ENCODE data around the gene PRDM8. TPM values are rescaled to one million over a fixed set of nuclear protein-coding genes. Genes with fewer than 3 reads are reported as not detected.

The PRDM8 gene
- total and polyA plus RNA-seq, 2 experiments from 2014 or later: 0.65 to 1.8 TPM

DNA sequence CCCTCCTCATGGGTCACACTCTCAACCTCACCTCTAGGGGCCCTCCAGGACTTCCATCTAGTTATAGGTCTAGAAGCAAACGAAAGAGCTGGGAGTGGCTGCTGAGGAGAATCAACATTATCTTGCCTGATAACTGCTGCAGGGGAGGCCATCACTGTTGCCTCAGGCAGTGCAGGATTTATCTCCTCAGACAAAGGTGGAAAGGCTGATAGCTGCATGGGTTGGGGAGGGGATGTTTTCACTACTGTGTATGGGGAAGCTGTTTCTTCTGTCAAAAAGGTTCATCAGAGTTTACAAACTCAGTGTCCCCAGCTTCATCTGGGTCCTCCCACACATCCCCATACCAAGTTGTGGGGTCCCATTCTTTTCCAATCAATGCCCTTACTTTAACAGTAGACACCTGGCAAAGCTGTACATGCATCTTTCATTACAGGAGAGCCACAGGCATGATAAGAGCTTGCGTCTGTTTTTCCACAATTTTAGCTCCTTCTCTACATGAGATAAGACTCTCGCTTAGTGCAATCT is 17.6 kb upstream of the PRDM8 start:
- Histone ChIP-seq H3K27ac (no peak overlapping the region), H3K9me2 (replicated peaks; ENCODE audit: insufficient read depth) (no peaks in the 10 kb centered on the region), H2AFZ (no peak overlapping the region), H3K4me1 (ENCODE audit: insufficient read depth) (peaks cover 8% of the 10 kb centered on the region), H3K4me2 (no peak overlapping the region), H3K27me3 (peaks cover 37% of the 10 kb centered on the region), H3K36me3 (replicated peaks; ENCODE audit: insufficient read depth, low read depth) (no peaks in the 10 kb centered on the region), H3K9me3 (ENCODE audit: low read depth) (no peaks in the 10 kb centered on the region), H3K79me2 (no peaks in the 10 kb centered on the region), H4K20me1 (ENCODE audit: insufficient read depth, poor library complexity, severe bottlenecking) (no peaks in the 10 kb centered on the region), H3K4me3 (no peak overlapping the region)
- TF ChIP-seq, protein P1, sequence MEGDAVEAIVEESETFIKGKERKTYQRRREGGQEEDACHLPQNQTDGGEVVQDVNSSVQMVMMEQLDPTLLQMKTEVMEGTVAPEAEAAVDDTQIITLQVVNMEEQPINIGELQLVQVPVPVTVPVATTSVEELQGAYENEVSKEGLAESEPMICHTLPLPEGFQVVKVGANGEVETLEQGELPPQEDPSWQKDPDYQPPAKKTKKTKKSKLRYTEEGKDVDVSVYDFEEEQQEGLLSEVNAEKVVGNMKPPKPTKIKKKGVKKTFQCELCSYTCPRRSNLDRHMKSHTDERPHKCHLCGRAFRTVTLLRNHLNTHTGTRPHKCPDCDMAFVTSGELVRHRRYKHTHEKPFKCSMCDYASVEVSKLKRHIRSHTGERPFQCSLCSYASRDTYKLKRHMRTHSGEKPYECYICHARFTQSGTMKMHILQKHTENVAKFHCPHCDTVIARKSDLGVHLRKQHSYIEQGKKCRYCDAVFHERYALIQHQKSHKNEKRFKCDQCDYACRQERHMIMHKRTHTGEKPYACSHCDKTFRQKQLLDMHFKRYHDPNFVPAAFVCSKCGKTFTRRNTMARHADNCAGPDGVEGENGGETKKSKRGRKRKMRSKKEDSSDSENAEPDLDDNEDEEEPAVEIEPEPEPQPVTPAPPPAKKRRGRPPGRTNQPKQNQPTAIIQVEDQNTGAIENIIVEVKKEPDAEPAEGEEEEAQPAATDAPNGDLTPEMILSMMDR (IDR thresholded peaks at IDR 0.05; ENCODE audit: poor library complexity): no peak
- TF ChIP-seq EZH2phosphoT487 (IDR thresholded peaks at IDR 0.05; ENCODE audit: low read depth, severe bottlenecking, unreplicated experiment) (no peak), EZH2 (IDR thresholded peaks at IDR 0.05; ENCODE audit: borderline replicate concordance) (no peak)
- 43% methylated on average over 3 of the region's 3 CpGs for WGBS (ENCODE audit: low lambda C conversion rate, missing lambda C conversion rate)
- no peak for DNase-seq (ENCODE audit: low spot score)

DNA sequence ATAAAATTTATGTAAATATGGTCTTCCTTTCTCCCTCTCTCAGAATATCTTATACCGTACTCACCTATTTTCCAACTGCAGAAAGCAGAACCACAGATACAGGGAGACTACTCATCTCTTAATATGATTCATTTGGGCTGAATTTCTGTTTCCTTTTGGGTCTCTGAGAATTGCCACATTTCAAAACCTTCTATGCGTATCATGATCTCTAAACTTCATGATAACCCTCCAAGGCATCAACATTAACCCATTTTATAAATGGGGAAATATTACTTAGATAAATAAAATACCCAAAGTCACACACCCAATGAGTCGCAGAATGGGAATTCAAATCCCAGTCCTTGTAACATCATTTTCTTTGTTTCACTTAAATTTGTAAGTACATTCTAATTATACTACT is 16.6 kb upstream of the PRDM8 start:
- peaks cover 48% of the 10 kb centered on the region for H3K27me3 ChIP-seq
- no peaks in the 10 kb centered on the region for H4K20me1 ChIP-seq (ENCODE audit: insufficient read depth, poor library complexity, severe bottlenecking)
- no peak for DNase-seq (ENCODE audit: low spot score)
- no peak overlapping the region for H3K27ac ChIP-seq
- H3K4me2 ChIP-seq: no peak overlapping the region
- H3K4me1 ChIP-seq (ENCODE audit: insufficient read depth): peaks cover 15% of the 10 kb centered on the region
- no peak for TF ChIP-seq EZH2 (IDR thresholded peaks at IDR 0.05; ENCODE audit: borderline replicate concordance)
- TF ChIP-seq, protein P1 (IDR thresholded peaks at IDR 0.05; ENCODE audit: poor library complexity): no peak
- TF ChIP-seq EZH2phosphoT487 (IDR thresholded peaks at IDR 0.05; ENCODE audit: low read depth, severe bottlenecking, unreplicated experiment): no peak
- no peak overlapping the region for H3K4me3 ChIP-seq
- no peaks in the 10 kb centered on the region for H3K36me3 ChIP-seq (replicated peaks; ENCODE audit: insufficient read depth, low read depth)
- no peak overlapping the region for H2AFZ ChIP-seq
- WGBS (ENCODE audit: low lambda C conversion rate, missing lambda C conversion rate): 94% methylated on average over 3 of the region's 3 CpGs
- no peaks in the 10 kb centered on the region for H3K9me3 ChIP-seq (ENCODE audit: low read depth)
- no peaks in the 10 kb centered on the region for H3K79me2 ChIP-seq
- H3K9me2 ChIP-seq (replicated peaks; ENCODE audit: insufficient read depth): no peaks in the 10 kb centered on the region

DNA sequence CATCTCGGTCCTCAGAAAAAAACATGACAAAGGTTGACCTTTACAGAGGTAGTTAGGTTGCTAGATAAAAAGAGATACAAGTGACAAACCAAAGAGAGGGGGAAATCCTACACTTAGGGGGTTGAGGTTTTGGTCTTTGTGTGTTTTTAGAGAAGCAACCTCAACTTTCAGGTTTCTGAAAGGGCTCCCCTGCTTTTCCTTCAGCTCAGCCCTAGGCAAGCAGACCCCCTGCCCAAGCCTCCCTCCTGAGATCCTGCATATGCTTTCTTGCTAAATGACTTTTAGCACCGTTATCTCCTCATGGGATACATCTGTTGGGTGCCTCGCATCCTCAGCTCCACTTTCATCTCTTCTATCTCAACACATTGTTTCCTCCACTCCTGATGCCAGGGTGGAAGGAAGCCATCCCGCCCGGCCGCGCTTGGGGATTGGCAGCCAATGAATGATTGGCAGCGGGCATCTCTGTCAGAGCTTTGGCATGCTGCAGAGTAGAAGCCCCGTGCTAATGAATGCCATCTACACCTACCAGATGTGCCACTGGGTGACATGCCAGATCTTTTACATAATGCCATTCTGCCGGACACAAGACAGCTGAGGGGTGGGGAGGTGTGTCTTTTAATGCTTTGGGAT is 15.0 kb upstream of the PRDM8 start:
- Histone ChIP-seq H3K4me2 (no peak overlapping the region), H3K27ac (no peak overlapping the region), H3K9me3 (ENCODE audit: low read depth) (no peaks in the 10 kb centered on the region), H4K20me1 (ENCODE audit: insufficient read depth, poor library complexity, severe bottlenecking) (no peaks in the 10 kb centered on the region), H2AFZ (no peak overlapping the region), H3K36me3 (replicated peaks; ENCODE audit: insufficient read depth, low read depth) (no peaks in the 10 kb centered on the region), H3K4me3 (no peak overlapping the region), H3K79me2 (no peaks in the 10 kb centered on the region), H3K4me1 (ENCODE audit: insufficient read depth) (peaks cover 15% of the 10 kb centered on the region), H3K27me3 (peaks cover 64% of the 10 kb centered on the region), H3K9me2 (replicated peaks; ENCODE audit: insufficient read depth) (no peaks in the 10 kb centered on the region)
- TF ChIP-seq EZH2phosphoT487 (IDR thresholded peaks at IDR 0.05; ENCODE audit: low read depth, severe bottlenecking, unreplicated experiment) (no peak), EZH2 (IDR thresholded peaks at IDR 0.05; ENCODE audit: borderline replicate concordance) (no peak)
- TF ChIP-seq, protein P1 (IDR thresholded peaks at IDR 0.05; ENCODE audit: poor library complexity): no peak
- 31% methylated on average over 10 of the region's 10 CpGs for WGBS (ENCODE audit: low lambda C conversion rate, missing lambda C conversion rate)
- DNase-seq (ENCODE audit: low spot score): no peak

All from hepatocyte (in vitro differentiated cells).